ENCODE data around the gene BTBD16.

Gene BTBD16

GRCh38 chr10:122288262-122288661 is 17.2 kb downstream of the BTBD16 start:
- WGBS, result 91% methylated on average over 6 of the region's 6 CpGs
- no peaks in the 10 kb centered on the region for H3K9me3 ChIP-seq (ENCODE audit: insufficient read depth, low read depth, low read length)
- H3K36me3 ChIP-seq (ENCODE audit: insufficient read depth, low read length), result no peaks in the 10 kb centered on the region
- H3K9ac ChIP-seq (ENCODE audit: low read depth, low read length), result no peak overlapping the region
- no peak overlapping the region for H3K4me3 ChIP-seq (ENCODE audit: low read length)
- H3K27me3 ChIP-seq (ENCODE audit: insufficient read depth, low read length), result no peaks in the 10 kb centered on the region
- no peak overlapping the region for H3K27ac ChIP-seq (ENCODE audit: low read depth, low read length)
- peaks cover 9% of the 10 kb centered on the region; the same call in 1 of the 2 replicates for H3K4me1 ChIP-seq (ENCODE audit: insufficient read depth, low read length)

GRCh38 chr10:122288917-122289316 is 17.8 kb downstream of the BTBD16 start:
- Histone ChIP-seq H3K4me3 (ENCODE audit: low read length) (no peak overlapping the region), H3K9ac (ENCODE audit: low read depth, low read length) (no peak overlapping the region), H3K36me3 (ENCODE audit: insufficient read depth, low read length) (no peaks in the 10 kb centered on the region), H3K9me3 (ENCODE audit: insufficient read depth, low read depth, low read length) (no peaks in the 10 kb centered on the region), H3K27me3 (ENCODE audit: insufficient read depth, low read length) (no peaks in the 10 kb centered on the region), H3K4me1 (ENCODE audit: insufficient read depth, low read length) (peaks cover 14% of the 10 kb centered on the region), H3K27ac (ENCODE audit: low read depth, low read length) (no peak overlapping the region)
- WGBS, result 87% methylated on average over 3 of the region's 3 CpGs

- no peaks in the 10 kb centered on the region for H3K27me3 ChIP-seq (ENCODE audit: insufficient read depth, low read length)
- WGBS, result 94% methylated on average over 7 of the region's 7 CpGs
- H3K36me3 ChIP-seq (ENCODE audit: insufficient read depth, low read length), result no peaks in the 10 kb centered on the region
These were observed 19.2 kb downstream of the BTBD16 start for GRCh38 chr10:122290334-122290733.

GRCh38 chr10:122290833-122291532 is 19.9 kb downstream of the BTBD16 start:
- Histone ChIP-seq H3K9ac (ENCODE audit: low read depth, low read length) (no peak overlapping the region), H3K4me1 (ENCODE audit: insufficient read depth, low read length) (peaks cover 14% of the 10 kb centered on the region), H3K27me3 (ENCODE audit: insufficient read depth, low read length) (no peaks in the 10 kb centered on the region), H3K4me3 (ENCODE audit: low read length) (no peak overlapping the region), H3K36me3 (ENCODE audit: insufficient read depth, low read length) (no peaks in the 10 kb centered on the region), H3K27ac (ENCODE audit: low read depth, low read length) (no peak overlapping the region), H3K9me3 (ENCODE audit: insufficient read depth, low read depth, low read length) (no peaks in the 10 kb centered on the region)
- WGBS, result 90% methylated on average over 13 of the region's 13 CpGs

More at GRCh38 chr10:122290334-122290733, 19.2 kb downstream of the BTBD16 start:
- Histone ChIP-seq H3K4me1 (ENCODE audit: insufficient read depth, low read length) (peaks cover 14% of the 10 kb centered on the region), H3K27ac (ENCODE audit: low read depth, low read length) (no peak overlapping the region), H3K4me3 (ENCODE audit: low read length) (no peak overlapping the region), H3K9ac (ENCODE audit: low read depth, low read length) (no peak overlapping the region), H3K9me3 (ENCODE audit: insufficient read depth, low read depth, low read length) (no peaks in the 10 kb centered on the region)

GRCh38 chr10:122291739-122292138 is 20.6 kb downstream of the BTBD16 start:
- 94% methylated on average over 5 of the region's 5 CpGs for WGBS
- no peak overlapping the region for H3K27ac ChIP-seq (ENCODE audit: low read depth, low read length)
- no peak overlapping the region for H3K4me3 ChIP-seq (ENCODE audit: low read length)
- no peak overlapping the region for H3K9ac ChIP-seq (ENCODE audit: low read depth, low read length)
- no peaks in the 10 kb centered on the region for H3K27me3 ChIP-seq (ENCODE audit: insufficient read depth, low read length)
- no peaks in the 10 kb centered on the region for H3K9me3 ChIP-seq (ENCODE audit: insufficient read depth, low read depth, low read length)
- no peaks in the 10 kb centered on the region for H3K36me3 ChIP-seq (ENCODE audit: insufficient read depth, low read length)
- peaks cover 12% of the 10 kb centered on the region for H3K4me1 ChIP-seq (ENCODE audit: insufficient read depth, low read length)

- H3K9me3 ChIP-seq (ENCODE audit: insufficient read depth, low read depth, low read length), result no peaks in the 10 kb centered on the region
- WGBS, result 79% methylated on average over 3 of the region's 3 CpGs
- H3K36me3 ChIP-seq (ENCODE audit: insufficient read depth, low read length), result no peaks in the 10 kb centered on the region
These were observed 21.3 kb downstream of the BTBD16 start for GRCh38 chr10:122292376-122292775.

GRCh38 chr10:122293156-122293960 is 22.3 kb downstream of the BTBD16 start:
- no peak overlapping the region for H3K9ac ChIP-seq (ENCODE audit: low read depth, low read length)
- peaks cover 5% of the 10 kb centered on the region; the same call in 1 of the 2 replicates for H3K4me1 ChIP-seq (ENCODE audit: insufficient read depth, low read length)
- H3K9me3 ChIP-seq (ENCODE audit: insufficient read depth, low read depth, low read length), result no peaks in the 10 kb centered on the region
- no peak overlapping the region for H3K4me3 ChIP-seq (ENCODE audit: low read length)
- H3K27me3 ChIP-seq (ENCODE audit: insufficient read depth, low read length), result no peaks in the 10 kb centered on the region
- no peak overlapping the region for H3K27ac ChIP-seq (ENCODE audit: low read depth, low read length)
- no peaks in the 10 kb centered on the region for H3K36me3 ChIP-seq (ENCODE audit: insufficient read depth, low read length)
- WGBS, result 92% methylated on average over 10 of the region's 10 CpGs

More at GRCh38 chr10:122292376-122292775, 21.3 kb downstream of the BTBD16 start:
- Histone ChIP-seq H3K9ac (ENCODE audit: low read depth, low read length) (no peak overlapping the region), H3K4me3 (ENCODE audit: low read length) (no peak overlapping the region), H3K27me3 (ENCODE audit: insufficient read depth, low read length) (no peaks in the 10 kb centered on the region), H3K4me1 (ENCODE audit: insufficient read depth, low read length) (peaks cover 7% of the 10 kb centered on the region), H3K27ac (ENCODE audit: low read depth, low read length) (no peak overlapping the region)

GRCh38 chr10:122293961-122294380 is 22.9 kb downstream of the BTBD16 start:
- H3K9me3 ChIP-seq (ENCODE audit: insufficient read depth, low read depth, low read length), result no peaks in the 10 kb centered on the region
- no peaks in the 10 kb centered on the region for H3K27me3 ChIP-seq (ENCODE audit: insufficient read depth, low read length)
- no peak overlapping the region for H3K9ac ChIP-seq (ENCODE audit: low read depth, low read length)
- H3K36me3 ChIP-seq (ENCODE audit: insufficient read depth, low read length), result no peaks in the 10 kb centered on the region
- 88% methylated on average over 4 of the region's 4 CpGs for WGBS
- peaks cover 5% of the 10 kb centered on the region; the same call in 1 of the 2 replicates for H3K4me1 ChIP-seq (ENCODE audit: insufficient read depth, low read length)
- H3K27ac ChIP-seq (ENCODE audit: low read depth, low read length), result no peak overlapping the region
- H3K4me3 ChIP-seq (ENCODE audit: low read length), result no peak overlapping the region

GRCh38 chr10:122294511-122295450 is 23.7 kb downstream of the BTBD16 start:
- no peaks in the 10 kb centered on the region for H3K36me3 ChIP-seq (ENCODE audit: insufficient read depth, low read length)
- no peak overlapping the region for H3K4me3 ChIP-seq (ENCODE audit: low read length)
- 93% methylated on average over 12 of the region's 12 CpGs for WGBS
- no peak overlapping the region for H3K27ac ChIP-seq (ENCODE audit: low read depth, low read length)
- no peaks in the 10 kb centered on the region for H3K27me3 ChIP-seq (ENCODE audit: insufficient read depth, low read length)
- no peaks in the 10 kb centered on the region for H3K9me3 ChIP-seq (ENCODE audit: insufficient read depth, low read depth, low read length)
- H3K9ac ChIP-seq (ENCODE audit: low read depth, low read length), result no peak overlapping the region
- H3K4me1 ChIP-seq (ENCODE audit: insufficient read depth, low read length), result peaks cover 5% of the 10 kb centered on the region; the same call in 1 of the 2 replicates

- no peaks in the 10 kb centered on the region for H3K27me3 ChIP-seq (ENCODE audit: insufficient read depth, low read length)
- H3K9me3 ChIP-seq (ENCODE audit: insufficient read depth, low read depth, low read length), result no peaks in the 10 kb centered on the region
- H3K36me3 ChIP-seq (ENCODE audit: insufficient read depth, low read length), result no peaks in the 10 kb centered on the region
- H3K4me1 ChIP-seq (ENCODE audit: insufficient read depth, low read length), result peaks cover 5% of the 10 kb centered on the region; the same call in 1 of the 2 replicates
- WGBS, result 91% methylated on average over 4 of the region's 4 CpGs
- H3K4me3 ChIP-seq (ENCODE audit: low read length), result no peak overlapping the region
- H3K27ac ChIP-seq (ENCODE audit: low read depth, low read length), result no peak overlapping the region
- H3K9ac ChIP-seq (ENCODE audit: low read depth, low read length), result no peak overlapping the region
These were observed 24.3 kb downstream of the BTBD16 start for GRCh38 chr10:122295451-122295809.
